ENCODE measurements around the gene GCLM. TPM values are rescaled to one million over a fixed set of nuclear protein-coding genes. Genes with fewer than 3 reads are reported as not detected.

GCLM gene
- total RNA-seq, 4 donors from 2014 or later: 1.9 to 6.2 (median 2.8) TPM

MicroRNAs within 50 kb of the gene (microRNA counts, 767-probe panel; counts per million panel counts)
- 0 to 358 counts per million in 2 donors for microRNA hsa-miR-760

Small RNAs within 50 kb of the gene (microRNA-seq; reads per million reads assigned to microRNA genes)
- 4.5 to 7.5 reads per million in 2 donors for gene MIR760 (ENCODE audit: borderline number of aligned reads in 1 of 2, borderline replicate concordance in 2 of 2)

Other genes with a start within 250 kb of the GCLM start
- 10 to 100 TPM; 41.8 to 57.5 (median 45.8) TPM for gene BCAR3, start 227.6 kb downstream of the GCLM start, total RNA-seq
- 10 to 100 TPM; 27.0 to 42.0 (median 34.8) TPM for gene DNTTIP2, start 30.2 kb downstream of the GCLM start, total RNA-seq
- gene ABCA4, start 211.7 kb upstream of the GCLM start, total RNA-seq: 1 to 10 TPM in 3 of 4 donors, under 1 TPM in 1; 0.46 to 5.3 (median 3.8) TPM